Panc1 (cell line): Measurements from ENCODE around the gene TNPO2. TPM values are rescaled to one million over a fixed set of nuclear protein-coding genes. Genes with fewer than 3 reads are reported as not detected.

Source experiments
- ATAC-seq: fragments of 200-7000 bp; cut with Tn5 transposase; 2 replicates; pipeline ENCODE4 v1.9.1; 2020; ENCODE audit warnings: mild to moderate bottlenecking, moderate library complexity
- BruUV-seq: library from RNA; stranded (reverse); fragments of 400-500 nt; replicated peaks from 2 replicates; lab custom pipeline; 2021; lab: Mats Ljungman, UMichigan
- CTCF ChIA-PET: fragments of 300-600 bp; sonication (Branson Sonifier 250); formaldehyde crosslinking; loops from one replicate; lab custom pipeline; 2022; ENCODE audit warnings: antibody characterized with exemption; lab: Charles Lee
- POLR2A ChIA-PET: fragments of 300-600 bp; sonication (Branson Sonifier 250); formaldehyde crosslinking; loops from one replicate; lab custom pipeline; 2022; ENCODE audit warnings: antibody characterized with exemption; lab: Charles Lee
- DNase-seq: peaks from one replicate; pipeline ENCODE4 v3.0.0-alpha.2; 2010; ENCODE audit warnings: low read depth, low spot score
- H3K27ac ChIP-seq: 2 replicates; pipeline ENCODE4 v1.5.1; 2011; ENCODE audit warnings: mild to moderate bottlenecking, low read length, inconsistent platforms
- H3K27me3 ChIP-seq: fragments of 200-500 bp; sonication (Bioruptor generic); 2 replicates; pipeline ENCODE4 v1.6.0; 2014; ENCODE audit warnings: low read length, inconsistent platforms; ENCODE audit not compliant: control insufficient read depth, insufficient read depth
- H3K36me3 ChIP-seq: fragments of 200-500 bp; sonication (Bioruptor generic); 2 replicates; pipeline ENCODE4 v1.5.1; 2014; ENCODE audit warnings: inconsistent platforms, mild to moderate bottlenecking, low read length, moderate library complexity; ENCODE audit not compliant: control insufficient read depth, insufficient read depth
- H3K4me1 ChIP-seq: 2 replicates; pipeline ENCODE4 v1.5.1; 2011; ENCODE audit warnings: inconsistent platforms, mild to moderate bottlenecking, low read length, moderate library complexity; ENCODE audit not compliant: control insufficient read depth, insufficient read depth
- H3K4me3 ChIP-seq, 2 experiments: 2 replicates each; pipeline ENCODE4 v1.5.1; 2011 to 2012; ENCODE audit warnings: low read depth in 2 of 2, low read length in 2 of 2, mild to moderate bottlenecking in 2 of 2, inconsistent platforms in 1 of 2, moderate library complexity in 1 of 2
- H3K9me3 ChIP-seq: fragments of 200-500 bp; sonication (Bioruptor generic); 2 replicates; pipeline ENCODE4 v1.5.1; 2014; ENCODE audit warnings: low read depth, mild to moderate bottlenecking, inconsistent platforms, low read length, moderate library complexity; ENCODE audit not compliant: control insufficient read depth, insufficient read depth
- CTCF ChIP-seq: fragments of 450-650 bp; IDR thresholded peaks from 2 replicates; pipeline ENCODE4 v1.5.1; 2017; ENCODE audit warnings: mild to moderate bottlenecking
- POLR2AphosphoS5 ChIP-seq: IDR thresholded peaks from 2 replicates; pipeline ENCODE4 v1.6.1; 2012; ENCODE audit warnings: mild to moderate bottlenecking, low read depth, low read length, moderate library complexity
- REST ChIP-seq, 2 experiments: IDR thresholded peaks; 2 replicates each; pipeline ENCODE4 v1.6.1; 2011 to 2012; ENCODE audit warnings: low read depth in 2 of 2, control low read depth in 1 of 2, low read length in 1 of 2, mild to moderate bottlenecking in 1 of 2, moderate library complexity in 1 of 2; ENCODE audit not compliant: insufficient read depth in 1 of 2
- SIN3A ChIP-seq: IDR thresholded peaks from 2 replicates; pipeline ENCODE4 v1.6.1; 2012; ENCODE audit warnings: low read depth, mild to moderate bottlenecking, low read length, moderate library complexity, borderline replicate concordance; ENCODE audit not compliant: insufficient read depth
- TCF7L2 ChIP-seq: IDR thresholded peaks from 2 replicates; pipeline ENCODE4 v1.6.1; 2011; ENCODE audit warnings: mild to moderate bottlenecking, low read depth, low read length, inconsistent platforms
- in situ Hi-C: cut with HindIII; loops from 2 replicates; pipeline ENCODE4 v1.10.0; 2016; ENCODE audit warnings: low sequenced_read_pairs, low pct_unique_long_range_greater_than_20kb
- intact Hi-C: fragments of 100-400 bp; cut with micrococcal nuclease; formaldehyde crosslinking; loops from one replicate; pipeline ENCODE4 v1.10.0; 2022; ENCODE audit not compliant: unreplicated experiment
- total RNA-seq: library from RNA; stranded (reverse); gene quantifications from one replicate; pipeline ENCODE4 v1.2.1, GENCODE V29; 2021; ENCODE audit not compliant: unreplicated experiment

TNPO2 gene
- total RNA-seq, 1 experiment from 2014 or later, result 83.3 TPM

- Histone ChIP-seq H3K9me3 (no peaks in the 10 kb centered on the region), H3K36me3 (peaks cover 8% of the 10 kb centered on the region; the same call in 1 of the 2 replicates), H3K4me1 (no peaks in the 10 kb centered on the region), H3K27ac (no peak overlapping the region), H3K27me3 (no peaks in the 10 kb centered on the region), H3K4me3 (no peak overlapping the region)
- CTCF ChIA-PET, result no interaction called here
- no TSS peak for BruUV-seq
- POLR2A ChIA-PET, result no interaction called here
- no peak for DNase-seq
- in situ Hi-C loops, result no loop called here
- TF ChIP-seq POLR2AphosphoS5 (no peak), REST (IDR thresholded peaks at IDR 0.05; ENCODE audit: insufficient read depth in 1 of 2, low read depth in 2 of 2, low read length in 1 of 2) (no peak), TCF7L2 (no peak), CTCF (no peak), SIN3A (no peak)
- intact Hi-C loops, result no loop called here
- ATAC-seq, result no peak
Observed at GRCh38 chr19:12705169-12705568, 18.6 kb downstream of the TNPO2 start.

- Histone ChIP-seq H3K36me3 (peaks cover 5% of the 10 kb centered on the region; the same call in 1 of the 2 replicates), H3K4me3 (no peak overlapping the region), H3K27me3 (no peaks in the 10 kb centered on the region), H3K9me3 (no peaks in the 10 kb centered on the region), H3K27ac (no peak overlapping the region), H3K4me1 (no peaks in the 10 kb centered on the region)
- in situ Hi-C loops (no loop called here), intact Hi-C loops (no loop called here)
- ChIA-PET CTCF (no interaction called here), POLR2A (no interaction called here)
- BruUV-seq, result no TSS peak
- DNase-seq, result no peak
- no peak; the same call in 1 of the 2 replicates for ATAC-seq
- TF ChIP-seq CTCF (no peak), POLR2AphosphoS5 (no peak), TCF7L2 (no peak), SIN3A (no peak), REST (IDR thresholded peaks at IDR 0.05; ENCODE audit: insufficient read depth in 1 of 2, low read depth in 2 of 2, low read length in 1 of 2) (no peak)
Observed at GRCh38 chr19:12703046-12703445, 20.7 kb downstream of the TNPO2 start.
